ENCODE measurements around the gene SYT6. TPM values are rescaled to one million over a fixed set of nuclear protein-coding genes. Genes with fewer than 3 reads are reported as not detected.

Gene SYT6
- total and polyA plus RNA-seq, 4 experiments from 2014 or later: not detected

- DNase-seq: no peak
- H3K9me3 Mint-ChIP-seq: no peaks in the 10 kb centered on the region
- no peaks in the 10 kb centered on the region for H3K27me3 ChIP-seq (ENCODE audit: insufficient read depth, low read length)
- CTCF ChIA-PET (ENCODE audit: partially characterized antibody): no interaction called here
- peaks cover 0 to 4% (median 0%) of the 10 kb centered on the region in 4 donors for H3K4me1 Mint-ChIP-seq
- no peak overlapping the region for H3K4me3 ChIP-seq (ENCODE audit: low read length in 2 of 2)
- no peaks in the 10 kb centered on the region for H3K4me1 ChIP-seq (ENCODE audit: insufficient read depth, low read length)
- no peak overlapping the region for H3K27ac ChIP-seq (ENCODE audit: low read depth, low read length)
- H3K27ac Mint-ChIP-seq: no peak overlapping the region
- no peaks in the 10 kb centered on the region for H3K36me3 ChIP-seq (ENCODE audit: insufficient read depth, low read length)
- no peaks in the 10 kb centered on the region for H3K36me3 Mint-ChIP-seq
- POLR2A ChIA-PET (ENCODE audit: partially characterized antibody): no interaction called here
- intact Hi-C loops (cut with micrococcal nuclease): no loop called here
- no peak overlapping the region for H3K4me3 Mint-ChIP-seq
- H3K27me3 Mint-ChIP-seq: peaks cover 3 to 11% of the 10 kb centered on the region in 2 donors
- no peaks in the 10 kb centered on the region for H3K9me3 ChIP-seq (ENCODE audit: control insufficient read depth in 1 of 2, low read length in 2 of 2)
These were observed 71.4 kb downstream of the SYT6 start for GRCh38 chr1:114082304-114082630.

GRCh38 chr1:114081437-114082303 lies 72.0 kb downstream of the SYT6 start:
- no peak overlapping the region for H3K27ac ChIP-seq (ENCODE audit: low read depth, low read length)
- no peak for DNase-seq
- peaks cover 0 to 4% (median 0%) of the 10 kb centered on the region in 4 donors for H3K4me1 Mint-ChIP-seq
- H3K27me3 Mint-ChIP-seq: peaks cover 5 to 11% of the 10 kb centered on the region in 2 donors
- CTCF ChIA-PET (ENCODE audit: partially characterized antibody): no interaction called here
- POLR2A ChIA-PET (ENCODE audit: partially characterized antibody): no interaction called here
- H3K4me3 ChIP-seq (ENCODE audit: low read length in 2 of 2): no peak overlapping the region
- no peaks in the 10 kb centered on the region for H3K9me3 Mint-ChIP-seq
- no peaks in the 10 kb centered on the region for H3K4me1 ChIP-seq (ENCODE audit: insufficient read depth, low read length)
- H3K27me3 ChIP-seq (ENCODE audit: insufficient read depth, low read length): no peaks in the 10 kb centered on the region
- intact Hi-C loops (cut with micrococcal nuclease): no loop called here
- no peaks in the 10 kb centered on the region for H3K36me3 Mint-ChIP-seq
- no peaks in the 10 kb centered on the region for H3K9me3 ChIP-seq (ENCODE audit: control insufficient read depth in 1 of 2, low read length in 2 of 2)
- H3K36me3 ChIP-seq (ENCODE audit: insufficient read depth, low read length): no peaks in the 10 kb centered on the region
- no peak overlapping the region for H3K4me3 Mint-ChIP-seq
- no peak overlapping the region for H3K27ac Mint-ChIP-seq

GRCh38 chr1:114080511-114081436 lies 72.9 kb downstream of the SYT6 start:
- Mint-ChIP-seq H3K27me3 (peaks cover 6 to 12% of the 10 kb centered on the region in 2 donors), H3K36me3 (no peaks in the 10 kb centered on the region), H3K27ac (no peak overlapping the region), H3K9me3 (no peaks in the 10 kb centered on the region), H3K4me3 (no peak overlapping the region), H3K4me1 (peaks cover 0 to 6% (median 3%) of the 10 kb centered on the region in 4 donors)
- intact Hi-C loops (cut with micrococcal nuclease): no loop called here
- Histone ChIP-seq H3K4me1 (ENCODE audit: insufficient read depth, low read length) (peaks cover 4% of the 10 kb centered on the region), H3K36me3 (ENCODE audit: insufficient read depth, low read length) (no peaks in the 10 kb centered on the region), H3K9me3 (ENCODE audit: control insufficient read depth in 1 of 2, low read length in 2 of 2) (no peaks in the 10 kb centered on the region), H3K27ac (ENCODE audit: low read depth, low read length) (no peak overlapping the region), H3K4me3 (ENCODE audit: low read length in 2 of 2) (no peak overlapping the region), H3K27me3 (ENCODE audit: insufficient read depth, low read length) (no peaks in the 10 kb centered on the region)
- POLR2A ChIA-PET (ENCODE audit: partially characterized antibody): no interaction called here
- CTCF ChIA-PET (ENCODE audit: partially characterized antibody): no interaction called here
- DNase-seq: no peak

- Mint-ChIP-seq H3K4me1 (peaks cover 0 to 7% (median 3%) of the 10 kb centered on the region in 4 donors), H3K27me3 (peaks cover 6 to 12% of the 10 kb centered on the region in 2 donors), H3K4me3 (no peak overlapping the region), H3K27ac (no peak overlapping the region), H3K9me3 (no peaks in the 10 kb centered on the region), H3K36me3 (no peaks in the 10 kb centered on the region)
- Histone ChIP-seq H3K36me3 (ENCODE audit: insufficient read depth, low read length) (no peaks in the 10 kb centered on the region), H3K27me3 (ENCODE audit: insufficient read depth, low read length) (no peaks in the 10 kb centered on the region), H3K4me3 (ENCODE audit: low read length in 2 of 2) (no peak overlapping the region), H3K9me3 (ENCODE audit: control insufficient read depth in 1 of 2, low read length in 2 of 2) (no peaks in the 10 kb centered on the region), H3K4me1 (ENCODE audit: insufficient read depth, low read length) (peaks cover 4% of the 10 kb centered on the region), H3K27ac (ENCODE audit: low read depth, low read length) (no peak overlapping the region)
- no peak for DNase-seq
- POLR2A ChIA-PET (ENCODE audit: partially characterized antibody): no interaction called here
- intact Hi-C loops (cut with micrococcal nuclease): no loop called here
- CTCF ChIA-PET (ENCODE audit: partially characterized antibody): no interaction called here
These were observed 74.0 kb downstream of the SYT6 start for GRCh38 chr1:114079596-114080190.

- no peaks in the 10 kb centered on the region for H3K9me3 ChIP-seq (ENCODE audit: control insufficient read depth in 1 of 2, low read length in 2 of 2)
- H3K36me3 ChIP-seq (ENCODE audit: insufficient read depth, low read length): no peaks in the 10 kb centered on the region
- ChIA-PET CTCF (ENCODE audit: partially characterized antibody) (no interaction called here), POLR2A (ENCODE audit: partially characterized antibody) (no interaction called here)
- H3K27me3 ChIP-seq (ENCODE audit: insufficient read depth, low read length): no peaks in the 10 kb centered on the region
- Mint-ChIP-seq H3K27ac (no peak overlapping the region), H3K4me1 (peaks cover 0 to 7% (median 3%) of the 10 kb centered on the region in 4 donors), H3K4me3 (no peak overlapping the region), H3K27me3 (peaks cover 6 to 16% of the 10 kb centered on the region in 2 donors), H3K9me3 (peaks cover 0 to 6% (median 3%) of the 10 kb centered on the region in 8 donors), H3K36me3 (peaks cover 0 to 1% of the 10 kb centered on the region in 2 donors)
- H3K4me3 ChIP-seq (ENCODE audit: low read length in 2 of 2): no peak overlapping the region
- no peak overlapping the region for H3K27ac ChIP-seq (ENCODE audit: low read depth, low read length)
- no peak for DNase-seq
- peaks cover 4% of the 10 kb centered on the region for H3K4me1 ChIP-seq (ENCODE audit: insufficient read depth, low read length)
- intact Hi-C loops (cut with micrococcal nuclease): no loop called here
These were observed 75.6 kb downstream of the SYT6 start for GRCh38 chr1:114078116-114078515.

- Histone ChIP-seq H3K27me3 (ENCODE audit: insufficient read depth, low read length) (no peaks in the 10 kb centered on the region), H3K4me1 (ENCODE audit: insufficient read depth, low read length) (peaks cover 4% of the 10 kb centered on the region), H3K9me3 (ENCODE audit: control insufficient read depth in 1 of 2, low read length in 2 of 2) (no peaks in the 10 kb centered on the region), H3K36me3 (ENCODE audit: insufficient read depth, low read length) (no peaks in the 10 kb centered on the region), H3K4me3 (ENCODE audit: low read length in 2 of 2) (no peak overlapping the region), H3K27ac (ENCODE audit: low read depth, low read length) (no peak overlapping the region)
- H3K27me3 Mint-ChIP-seq: peaks cover 6 to 15% of the 10 kb centered on the region in 2 donors
- ChIA-PET POLR2A (ENCODE audit: partially characterized antibody) (no interaction called here), CTCF (ENCODE audit: partially characterized antibody) (no interaction called here)
- peaks cover 0 to 7% (median 3%) of the 10 kb centered on the region in 4 donors for H3K4me1 Mint-ChIP-seq
- H3K27ac Mint-ChIP-seq: no peak overlapping the region
- no peak for DNase-seq
- H3K9me3 Mint-ChIP-seq: peaks cover 0 to 14% (median 11%) of the 10 kb centered on the region in 8 donors
- H3K36me3 Mint-ChIP-seq: peaks cover 0 to 1% of the 10 kb centered on the region in 2 donors
- no peak overlapping the region for H3K4me3 Mint-ChIP-seq
- intact Hi-C loops (cut with micrococcal nuclease): no loop called here
These were observed 76.5 kb downstream of the SYT6 start for GRCh38 chr1:114077188-114077587.

- no peak overlapping the region for H3K27ac ChIP-seq (ENCODE audit: low read depth, low read length)
- DNase-seq: no peak
- Mint-ChIP-seq H3K4me1 (peaks cover 0 to 7% (median 3%) of the 10 kb centered on the region in 4 donors), H3K27ac (no peak overlapping the region), H3K4me3 (no peak overlapping the region), H3K27me3 (peaks cover 6 to 12% of the 10 kb centered on the region in 2 donors), H3K9me3 (peaks cover 0 to 22% (median 16%) of the 10 kb centered on the region in 8 donors), H3K36me3 (peaks cover 1 to 6% of the 10 kb centered on the region in 2 donors)
- POLR2A ChIA-PET (ENCODE audit: partially characterized antibody): no interaction called here
- intact Hi-C loops (cut with micrococcal nuclease): no loop called here
- peaks cover 4% of the 10 kb centered on the region for H3K4me1 ChIP-seq (ENCODE audit: insufficient read depth, low read length)
- H3K4me3 ChIP-seq (ENCODE audit: low read length in 2 of 2): no peak overlapping the region
- no peaks in the 10 kb centered on the region for H3K36me3 ChIP-seq (ENCODE audit: insufficient read depth, low read length)
- CTCF ChIA-PET (ENCODE audit: partially characterized antibody): no interaction called here
- no peaks in the 10 kb centered on the region for H3K9me3 ChIP-seq (ENCODE audit: control insufficient read depth in 1 of 2, low read length in 2 of 2)
- no peaks in the 10 kb centered on the region for H3K27me3 ChIP-seq (ENCODE audit: insufficient read depth, low read length)
These were observed 77.4 kb downstream of the SYT6 start for GRCh38 chr1:114076308-114076707.

Measured in CD4-positive, alpha-beta memory T cell (primary cell).